A375 (cell line): ENCODE measurements around the gene CLMN. TPM values are rescaled to one million over a fixed set of nuclear protein-coding genes. Genes with fewer than 3 reads are reported as not detected.

Source experiments
- small RNA-seq: library from RNA; depleted of rRNA; stranded (forward); fragments of <200 nt; gene quantifications from one replicate; pipeline ENCODE3, GENCODE V24; 2014
- total RNA-seq: library from RNA; depleted of rRNA; stranded (reverse); fragments of >200 nt; shearing (Covaris generic); gene quantifications from 2 replicates; pipeline ENCODE4 v1.2.3, GENCODE V29; 2014; rRNA removed

Gene CLMN, protein sequence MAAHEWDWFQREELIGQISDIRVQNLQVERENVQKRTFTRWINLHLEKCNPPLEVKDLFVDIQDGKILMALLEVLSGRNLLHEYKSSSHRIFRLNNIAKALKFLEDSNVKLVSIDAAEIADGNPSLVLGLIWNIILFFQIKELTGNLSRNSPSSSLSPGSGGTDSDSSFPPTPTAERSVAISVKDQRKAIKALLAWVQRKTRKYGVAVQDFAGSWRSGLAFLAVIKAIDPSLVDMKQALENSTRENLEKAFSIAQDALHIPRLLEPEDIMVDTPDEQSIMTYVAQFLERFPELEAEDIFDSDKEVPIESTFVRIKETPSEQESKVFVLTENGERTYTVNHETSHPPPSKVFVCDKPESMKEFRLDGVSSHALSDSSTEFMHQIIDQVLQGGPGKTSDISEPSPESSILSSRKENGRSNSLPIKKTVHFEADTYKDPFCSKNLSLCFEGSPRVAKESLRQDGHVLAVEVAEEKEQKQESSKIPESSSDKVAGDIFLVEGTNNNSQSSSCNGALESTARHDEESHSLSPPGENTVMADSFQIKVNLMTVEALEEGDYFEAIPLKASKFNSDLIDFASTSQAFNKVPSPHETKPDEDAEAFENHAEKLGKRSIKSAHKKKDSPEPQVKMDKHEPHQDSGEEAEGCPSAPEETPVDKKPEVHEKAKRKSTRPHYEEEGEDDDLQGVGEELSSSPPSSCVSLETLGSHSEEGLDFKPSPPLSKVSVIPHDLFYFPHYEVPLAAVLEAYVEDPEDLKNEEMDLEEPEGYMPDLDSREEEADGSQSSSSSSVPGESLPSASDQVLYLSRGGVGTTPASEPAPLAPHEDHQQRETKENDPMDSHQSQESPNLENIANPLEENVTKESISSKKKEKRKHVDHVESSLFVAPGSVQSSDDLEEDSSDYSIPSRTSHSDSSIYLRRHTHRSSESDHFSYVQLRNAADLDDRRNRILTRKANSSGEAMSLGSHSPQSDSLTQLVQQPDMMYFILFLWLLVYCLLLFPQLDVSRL
- 14.7 and 14.9 TPM in 2 replicates for total RNA-seq

DNA sequence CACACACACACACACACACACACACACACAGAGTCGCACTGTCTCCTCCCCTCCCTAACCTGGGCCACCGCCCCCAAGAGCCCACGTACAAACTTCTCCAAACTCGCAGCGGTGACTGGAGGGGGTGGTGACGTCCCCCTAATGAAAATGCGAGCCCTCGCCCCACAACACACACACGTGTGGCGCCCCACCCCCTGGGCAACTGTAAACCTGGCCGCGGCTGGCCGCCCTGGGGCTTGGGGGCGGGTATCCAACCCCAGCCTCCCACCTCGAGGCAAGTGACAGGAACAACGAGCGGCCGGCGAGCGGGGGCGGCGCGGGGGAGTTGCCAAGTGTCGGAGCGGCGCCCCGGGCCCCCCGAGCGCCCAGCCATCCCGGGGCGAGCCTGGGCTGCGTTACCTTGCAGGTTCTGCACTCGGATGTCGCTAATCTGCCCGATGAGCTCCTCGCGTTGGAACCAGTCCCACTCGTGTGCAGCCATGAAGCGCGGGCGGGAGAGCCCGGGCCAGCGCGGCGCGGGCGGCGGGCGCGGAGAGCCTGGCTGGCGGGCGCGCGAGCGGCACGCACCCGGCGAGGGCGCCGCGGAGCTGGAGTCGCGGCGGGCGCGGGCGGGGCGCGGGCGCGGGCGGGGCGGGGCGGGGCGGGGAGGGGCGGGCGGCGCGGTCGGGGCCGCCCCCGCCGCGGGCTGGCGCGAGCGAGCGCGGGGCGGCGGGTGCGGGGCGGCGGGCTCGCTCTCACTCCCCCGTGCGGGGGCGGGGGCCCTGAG, at the start of gene CLMN:
Gene CLMN, minus strand, starts transcription at position 597 of the 766 bp plus-strand sequence. Its CDS starts 116 bp downstream, at position 481.

GRCh38 chr14:95157327-95158189, 162.2 kb downstream of the CLMN start, which contains the start of gene DICER1:
DICER1 (minus strand) TSS chr14:95157529; CDS start chr14:95133458, 24,071 bp downstream.

Small RNA genes within 50 kb of the gene (small RNA-seq; reads per million reads assigned to genes)
- not detected for gene MIR3173

Other genes starting within 250 kb of the CLMN start
- gene DICER1, start 162.4 kb downstream of the CLMN start, total RNA-seq, result 21.5 and 24.8 TPM in 2 replicates
- gene SYNE3, start 196.7 kb upstream of the CLMN start, total RNA-seq, result 6.0 and 6.8 TPM in 2 replicates
- 28.8 and 34.1 TPM in 2 replicates for gene GLRX5, start 215.1 kb upstream of the CLMN start, total RNA-seq